H9 (cell line): ENCODE data around the gene DCAF8. TPM values are rescaled to one million over a fixed set of nuclear protein-coding genes. Genes with fewer than 3 reads are reported as not detected.

Experiments
- DNase-seq: peaks from one replicate; pipeline ENCODE4 v3.0.0-alpha.2; 2017
- H2AFZ ChIP-seq: one replicate; pipeline ENCODE4 v1.6.1; 2013; ENCODE audit warnings: mild to moderate bottlenecking, low read length, control low read depth, moderate library complexity
- H2AK5ac ChIP-seq: 2 replicates; pipeline ENCODE4 v1.6.1; 2013; ENCODE audit warnings: low read length, control low read depth, mixed read lengths; ENCODE audit not compliant: insufficient read length
- H2BK120ac ChIP-seq: one replicate; pipeline ENCODE4 v1.6.1; 2013; ENCODE audit warnings: low read depth, mild to moderate bottlenecking, low read length, control low read depth, inconsistent platforms; ENCODE audit not compliant: poor library complexity, severe bottlenecking
- H2BK12ac ChIP-seq: 2 replicates; pipeline ENCODE4 v1.6.1; 2013; ENCODE audit warnings: low read length, control low read depth, mixed read lengths, low read depth; ENCODE audit not compliant: insufficient read length
- H2BK15ac ChIP-seq: 2 replicates; pipeline ENCODE4 v1.6.1; 2013; ENCODE audit warnings: low read depth, low read length, control low read depth
- H2BK20ac ChIP-seq: one replicate; pipeline ENCODE4 v1.6.1; 2013; ENCODE audit warnings: low read depth, mild to moderate bottlenecking, low read length, control low read depth, inconsistent platforms; ENCODE audit not compliant: poor library complexity, severe bottlenecking
- H2BK5ac ChIP-seq: 2 replicates; pipeline ENCODE4 v1.6.1; 2013; ENCODE audit warnings: low read length, control low read depth, mixed read lengths; ENCODE audit not compliant: insufficient read length
- H3K14ac ChIP-seq: 2 replicates; pipeline ENCODE4 v1.6.1; 2013; ENCODE audit warnings: low read length, control low read depth; ENCODE audit not compliant: insufficient read depth
- H3K18ac ChIP-seq: 2 replicates; pipeline ENCODE4 v1.6.1; 2013; ENCODE audit warnings: low read depth, mild to moderate bottlenecking, mixed read lengths, low read length, control low read depth; ENCODE audit not compliant: insufficient read length
- H3K23ac ChIP-seq: 2 replicates; pipeline ENCODE4 v1.6.1; 2013; ENCODE audit warnings: low read length, control low read depth, mixed read lengths, low read depth; ENCODE audit not compliant: insufficient read length
- H3K23me2 ChIP-seq: 2 replicates; pipeline ENCODE4 v1.6.1; 2013; ENCODE audit warnings: low read depth, mild to moderate bottlenecking, mixed read lengths, low read length, control low read depth; ENCODE audit not compliant: insufficient read length, poor library complexity, severe bottlenecking
- H3K27ac ChIP-seq: 2 replicates; pipeline ENCODE4 v1.5.1; 2013; ENCODE audit warnings: low read length, control low read depth, mixed read lengths, low read depth; ENCODE audit not compliant: insufficient read length
- H3K27me3 ChIP-seq: 2 replicates; pipeline ENCODE4 v1.6.1; 2013; ENCODE audit warnings: low read length, control low read depth, inconsistent platforms; ENCODE audit not compliant: insufficient read depth
- H3K4ac ChIP-seq: 2 replicates; pipeline ENCODE4 v1.6.1; 2013; ENCODE audit warnings: low read depth, mild to moderate bottlenecking, control low read depth, inconsistent platforms, low read length, moderate library complexity
- H3K4me1 ChIP-seq: 2 replicates; pipeline ENCODE4 v1.6.1; 2013; ENCODE audit warnings: low read length, control low read depth, inconsistent platforms; ENCODE audit not compliant: insufficient read depth
- H3K4me2 ChIP-seq: 2 replicates; pipeline ENCODE4 v1.6.1; 2013; ENCODE audit warnings: low read length, control low read depth, mixed read lengths; ENCODE audit not compliant: insufficient read length, insufficient read depth
- H3K56ac ChIP-seq: 2 replicates; pipeline ENCODE4 v1.6.1; 2013; ENCODE audit warnings: low read depth, mild to moderate bottlenecking, mixed read lengths, low read length, control low read depth; ENCODE audit not compliant: insufficient read length
- H3K79me1 ChIP-seq: 2 replicates; pipeline ENCODE4 v1.6.1; 2013; ENCODE audit warnings: low read depth, mild to moderate bottlenecking, moderate library complexity, low read length, control low read depth, inconsistent platforms; ENCODE audit not compliant: insufficient read depth, poor library complexity, severe bottlenecking
- H3K79me2 ChIP-seq: 2 replicates; pipeline ENCODE4 v1.6.1; 2013; ENCODE audit warnings: low read length, control low read depth, inconsistent platforms; ENCODE audit not compliant: insufficient read depth
- H3K9ac ChIP-seq: 2 replicates; pipeline ENCODE4 v1.6.1; 2013; ENCODE audit warnings: low read length, control low read depth, mixed read lengths; ENCODE audit not compliant: insufficient read length; ENCODE audit errors: extremely low read depth
- H3K9me3 ChIP-seq: one replicate; pipeline ENCODE4 v1.6.1; 2013; ENCODE audit warnings: low read depth, low read length, inconsistent platforms; ENCODE audit not compliant: control insufficient read depth
- H3T11ph ChIP-seq: one replicate; pipeline ENCODE4 v1.6.1; 2013; ENCODE audit warnings: mild to moderate bottlenecking, low read length, control low read depth, inconsistent platforms
- H4K20me1 ChIP-seq: one replicate; pipeline ENCODE4 v1.6.1; 2013; ENCODE audit not compliant: control insufficient read depth, insufficient read length, insufficient read depth
- H4K5ac ChIP-seq: 2 replicates; pipeline ENCODE4 v1.6.1; 2013; ENCODE audit warnings: low read depth, mild to moderate bottlenecking, mixed read lengths, low read length, control low read depth; ENCODE audit not compliant: insufficient read length
- H4K8ac ChIP-seq: replicated peaks from 2 replicates; pipeline ENCODE4 v1.6.1; 2013; ENCODE audit warnings: low read length, control low read depth, mixed read lengths, low read depth; ENCODE audit not compliant: insufficient read length
- H4K91ac ChIP-seq: 2 replicates; pipeline ENCODE4 v1.6.1; 2013; ENCODE audit warnings: low read depth, mild to moderate bottlenecking, moderate library complexity, mixed read lengths, low read length, control low read depth; ENCODE audit not compliant: insufficient read length
- H3K27ac Mint-ChIP-seq, 3 experiments: 2 replicates in 2 of 3; 3 replicates in 1 of 3; pipeline ENCODE4 v1.8.0; 2020 to 2021; ENCODE audit warnings: mixed read lengths in 3 of 3, mild to moderate bottlenecking in 1 of 3, moderate library complexity in 1 of 3
- H3K27me3 Mint-ChIP-seq: 2 replicates; pipeline ENCODE4 v1.8.0; 2021; ENCODE audit warnings: low read depth, mild to moderate bottlenecking, moderate library complexity, mixed read lengths
- H3K36me3 Mint-ChIP-seq, 3 experiments: 2 replicates in 2 of 3; 3 replicates in 1 of 3; pipeline ENCODE4 v1.8.0; 2020 to 2021; ENCODE audit warnings: low read depth in 3 of 3, mixed read lengths in 3 of 3; ENCODE audit not compliant: insufficient read depth in 1 of 3
- H3K4me1 Mint-ChIP-seq, 2 experiments: 2 replicates each; pipeline ENCODE4 v1.8.0; 2020; ENCODE audit warnings: mixed read lengths in 2 of 2
- H3K4me3 Mint-ChIP-seq, 2 experiments: 2 replicates in 1 of 2; 3 replicates in 1 of 2; pipeline ENCODE4 v1.8.0; 2020 to 2021; ENCODE audit warnings: mild to moderate bottlenecking in 2 of 2, mixed read lengths in 2 of 2, moderate library complexity in 1 of 2
- H3K9me3 Mint-ChIP-seq, 2 experiments: 2 replicates in 1 of 2; 3 replicates in 1 of 2; pipeline ENCODE4 v1.8.0; 2020; ENCODE audit warnings: mild to moderate bottlenecking in 2 of 2, mixed read lengths in 2 of 2, moderate library complexity in 1 of 2
- CTCF ChIP-seq: fragments of 200-600 bp; sonication (generic); conservative IDR thresholded peaks from 3 replicates; pipeline ENCODE4 v1.8.0; 2021; ENCODE audit warnings: antibody characterized with exemption, mild to moderate bottlenecking
- WGBS: extraction: QIAGEN DNeasy Blood & Tissue Kit; methylation state at CpG from one replicate; pipeline ENCODE4 v1.1.7; 2013; ENCODE audit warnings: missing lambda C conversion rate, low lambda C conversion rate, mixed read lengths; ENCODE audit not compliant: insufficient read length; ENCODE audit errors: extremely low coverage; 5-methylcytosine and 5-hydroxymethylcytosine counted together
- total RNA-seq: library from RNA; stranded (reverse); gene quantifications from 2 replicates; pipeline ENCODE4 v1.2.1, GENCODE V29; 2021

The DCAF8 gene
- total RNA-seq, 1 experiment from 2014 or later: 106 TPM

- Histone ChIP-seq H3K23ac (no peak overlapping the region), H3K4ac (no peak overlapping the region), H3K27me3 (no peaks in the 10 kb centered on the region), H3K9me3 (no peaks in the 10 kb centered on the region), H4K20me1 (no peaks in the 10 kb centered on the region), H3K79me2 (no peaks in the 10 kb centered on the region), H3K79me1 (no peaks in the 10 kb centered on the region), H3K4me1 (peaks cover 24% of the 10 kb centered on the region; the same call in 1 of the 2 replicates), H3K27ac (no peak overlapping the region), H3K56ac (no peak overlapping the region), H2BK15ac (no peak overlapping the region), H3K14ac (no peak overlapping the region), H3K4me2 (no peak overlapping the region), H3K23me2 (peaks cover 9% of the 10 kb centered on the region), H2BK120ac (no peak overlapping the region), H2BK20ac (no peak overlapping the region), H3K18ac (no peak overlapping the region), H4K8ac (no peak overlapping the region), H2BK12ac (no peak overlapping the region), H2AK5ac (no peak overlapping the region), H3K9ac (no peak overlapping the region), H2BK5ac (no peak overlapping the region), H4K5ac (no peak overlapping the region), H4K91ac (no peak overlapping the region), H2AFZ (no peak overlapping the region), H3T11ph (no peak overlapping the region)
- Mint-ChIP-seq H3K27ac (peak overlapping the region; percentile 33 to 75 (median 49); a peak in 4 of 7 replicates), H3K4me1 (peaks cover 69 to 73% of the 10 kb centered on the region in 2 experiments), H3K36me3 (peaks cover 21 to 58% (median 23%) of the 10 kb centered on the region in 3 experiments), H3K27me3 (no peaks in the 10 kb centered on the region), H3K9me3 (no peaks in the 10 kb centered on the region; a peak in 1 of 5 replicates), H3K4me3 (peak overlapping the region in 1 of 2 experiments; percentile 39; a peak in 1 of 5 replicates)
- no peak for TF ChIP-seq CTCF
- WGBS: no CpG with 5 or more reads among the region's 9 CpGs
- DNase-seq: no peak
Observed at GRCh38 chr1:160207771-160208556, 54.4 kb downstream of the DCAF8 start.
